ENCODE measurements around the gene HAPLN3. TPM values are rescaled to one million over a fixed set of nuclear protein-coding genes. Genes with fewer than 3 reads are reported as not detected.

Gene HAPLN3
- polyA plus RNA-seq, 1 donor from 2014 or later: not detected

DNA sequence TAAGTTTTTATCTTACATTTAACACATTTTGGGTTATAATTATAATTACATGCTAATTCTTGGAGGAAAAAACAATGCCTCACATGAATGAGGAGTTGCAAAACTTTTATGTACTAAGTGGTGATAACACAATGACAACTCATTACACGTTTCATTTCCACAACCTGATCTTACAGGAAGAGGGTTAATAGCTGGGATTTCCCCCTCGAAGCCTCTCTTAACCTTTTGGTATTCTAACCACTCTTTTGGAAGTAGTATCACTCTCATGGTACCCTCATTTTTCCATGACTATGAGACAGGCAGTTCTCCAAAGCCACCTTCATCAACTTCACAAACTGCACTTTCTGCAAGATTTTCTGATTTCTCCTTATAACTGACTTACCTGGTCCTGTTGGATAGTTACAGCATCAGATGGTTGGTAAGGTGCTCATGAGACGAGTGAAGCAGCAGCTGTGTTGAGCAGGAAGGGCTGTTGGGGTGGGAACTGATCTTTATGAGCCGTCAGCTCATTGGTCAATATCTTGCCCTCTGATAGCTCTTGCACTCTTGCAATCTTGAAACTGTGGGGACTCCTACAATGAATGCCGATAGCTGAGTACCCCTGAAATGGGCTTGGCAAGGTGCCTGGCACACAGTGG, 50.5 kb downstream of the HAPLN3 start:
- H3K79me2 ChIP-seq (replicated peaks; ENCODE audit: insufficient read depth, low read length): no peaks in the 10 kb centered on the region
- H3K36me3 ChIP-seq (ENCODE audit: insufficient read depth, low read length): no peaks in the 10 kb centered on the region
- H3F3A ChIP-seq (ENCODE audit: insufficient read depth, low read length, poor library complexity, severe bottlenecking): no peaks in the 10 kb centered on the region
- TF ChIP-seq EZH2 (IDR thresholded peaks at IDR 0.05; ENCODE audit: borderline replicate concordance, insufficient read depth, low read length, poor library complexity, severe bottlenecking) (no peak), EP300 (conservative IDR thresholded peaks at IDR 0.05; ENCODE audit: poor library complexity, severe bottlenecking) (no peak), SMC3 (conservative IDR thresholded peaks at IDR 0.05; ENCODE audit: poor library complexity) (no peak), TAF1 (IDR thresholded peaks at IDR 0.05; ENCODE audit: low read depth) (no peak), RAD21 (conservative IDR thresholded peaks at IDR 0.05) (no peak), POLR2AphosphoS5 (IDR thresholded peaks at IDR 0.05) (no peak), MXI1 (conservative IDR thresholded peaks at IDR 0.05; ENCODE audit: poor library complexity, severe bottlenecking) (no peak)
- TF ChIP-seq, protein P1, sequence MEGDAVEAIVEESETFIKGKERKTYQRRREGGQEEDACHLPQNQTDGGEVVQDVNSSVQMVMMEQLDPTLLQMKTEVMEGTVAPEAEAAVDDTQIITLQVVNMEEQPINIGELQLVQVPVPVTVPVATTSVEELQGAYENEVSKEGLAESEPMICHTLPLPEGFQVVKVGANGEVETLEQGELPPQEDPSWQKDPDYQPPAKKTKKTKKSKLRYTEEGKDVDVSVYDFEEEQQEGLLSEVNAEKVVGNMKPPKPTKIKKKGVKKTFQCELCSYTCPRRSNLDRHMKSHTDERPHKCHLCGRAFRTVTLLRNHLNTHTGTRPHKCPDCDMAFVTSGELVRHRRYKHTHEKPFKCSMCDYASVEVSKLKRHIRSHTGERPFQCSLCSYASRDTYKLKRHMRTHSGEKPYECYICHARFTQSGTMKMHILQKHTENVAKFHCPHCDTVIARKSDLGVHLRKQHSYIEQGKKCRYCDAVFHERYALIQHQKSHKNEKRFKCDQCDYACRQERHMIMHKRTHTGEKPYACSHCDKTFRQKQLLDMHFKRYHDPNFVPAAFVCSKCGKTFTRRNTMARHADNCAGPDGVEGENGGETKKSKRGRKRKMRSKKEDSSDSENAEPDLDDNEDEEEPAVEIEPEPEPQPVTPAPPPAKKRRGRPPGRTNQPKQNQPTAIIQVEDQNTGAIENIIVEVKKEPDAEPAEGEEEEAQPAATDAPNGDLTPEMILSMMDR (IDR thresholded peaks at IDR 0.05; ENCODE audit: poor library complexity, severe bottlenecking): no peak
- TF ChIP-seq, protein P2, sequence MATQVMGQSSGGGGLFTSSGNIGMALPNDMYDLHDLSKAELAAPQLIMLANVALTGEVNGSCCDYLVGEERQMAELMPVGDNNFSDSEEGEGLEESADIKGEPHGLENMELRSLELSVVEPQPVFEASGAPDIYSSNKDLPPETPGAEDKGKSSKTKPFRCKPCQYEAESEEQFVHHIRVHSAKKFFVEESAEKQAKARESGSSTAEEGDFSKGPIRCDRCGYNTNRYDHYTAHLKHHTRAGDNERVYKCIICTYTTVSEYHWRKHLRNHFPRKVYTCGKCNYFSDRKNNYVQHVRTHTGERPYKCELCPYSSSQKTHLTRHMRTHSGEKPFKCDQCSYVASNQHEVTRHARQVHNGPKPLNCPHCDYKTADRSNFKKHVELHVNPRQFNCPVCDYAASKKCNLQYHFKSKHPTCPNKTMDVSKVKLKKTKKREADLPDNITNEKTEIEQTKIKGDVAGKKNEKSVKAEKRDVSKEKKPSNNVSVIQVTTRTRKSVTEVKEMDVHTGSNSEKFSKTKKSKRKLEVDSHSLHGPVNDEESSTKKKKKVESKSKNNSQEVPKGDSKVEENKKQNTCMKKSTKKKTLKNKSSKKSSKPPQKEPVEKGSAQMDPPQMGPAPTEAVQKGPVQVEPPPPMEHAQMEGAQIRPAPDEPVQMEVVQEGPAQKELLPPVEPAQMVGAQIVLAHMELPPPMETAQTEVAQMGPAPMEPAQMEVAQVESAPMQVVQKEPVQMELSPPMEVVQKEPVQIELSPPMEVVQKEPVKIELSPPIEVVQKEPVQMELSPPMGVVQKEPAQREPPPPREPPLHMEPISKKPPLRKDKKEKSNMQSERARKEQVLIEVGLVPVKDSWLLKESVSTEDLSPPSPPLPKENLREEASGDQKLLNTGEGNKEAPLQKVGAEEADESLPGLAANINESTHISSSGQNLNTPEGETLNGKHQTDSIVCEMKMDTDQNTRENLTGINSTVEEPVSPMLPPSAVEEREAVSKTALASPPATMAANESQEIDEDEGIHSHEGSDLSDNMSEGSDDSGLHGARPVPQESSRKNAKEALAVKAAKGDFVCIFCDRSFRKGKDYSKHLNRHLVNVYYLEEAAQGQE (IDR thresholded peaks at IDR 0.05; ENCODE audit: borderline replicate concordance): no peak
- no peaks in the 10 kb centered on the region for H3K9me3 ChIP-seq (ENCODE audit: low read length)
- no peaks in the 10 kb centered on the region for H3K9me2 ChIP-seq (ENCODE audit: insufficient read depth, low read length)
- no peaks in the 10 kb centered on the region for H3K27me3 ChIP-seq (ENCODE audit: insufficient read depth, low read depth, low read length)
- H3K9ac ChIP-seq (ENCODE audit: low read length): no peak overlapping the region
- H3K4me3 ChIP-seq (ENCODE audit: low read length): no peak overlapping the region
- no peak overlapping the region for H3K27ac ChIP-seq (ENCODE audit: low read length)
- H4K20me1 ChIP-seq (ENCODE audit: insufficient read depth): no peaks in the 10 kb centered on the region
- no peak overlapping the region for H2AFZ ChIP-seq (ENCODE audit: low read depth, low read length)
- H3K4me2 ChIP-seq (ENCODE audit: low read length): no peak overlapping the region

DNA sequence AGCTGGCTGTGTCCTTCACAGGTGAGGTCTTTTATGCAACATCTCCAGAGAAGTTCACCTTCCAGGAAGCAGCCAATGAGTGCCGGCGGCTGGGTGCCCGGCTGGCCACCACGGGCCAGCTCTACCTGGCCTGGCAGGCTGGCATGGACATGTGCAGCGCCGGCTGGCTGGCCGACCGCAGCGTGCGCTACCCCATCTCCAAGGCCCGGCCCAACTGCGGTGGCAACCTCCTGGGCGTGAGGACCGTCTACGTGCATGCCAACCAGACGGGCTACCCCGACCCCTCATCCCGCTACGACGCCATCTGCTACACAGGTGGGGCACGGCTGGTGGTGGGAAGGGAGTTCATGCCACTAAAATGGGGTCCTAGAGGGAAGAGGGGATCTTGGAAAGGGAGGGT, 52.0 kb downstream of the HAPLN3 start:
- Histone ChIP-seq H3K4me3 (ENCODE audit: low read length) (no peak overlapping the region), H3K79me2 (replicated peaks; ENCODE audit: insufficient read depth, low read length) (no peaks in the 10 kb centered on the region), H3K36me3 (ENCODE audit: insufficient read depth, low read length) (no peaks in the 10 kb centered on the region), H3K27ac (ENCODE audit: low read length) (no peak overlapping the region), H4K20me1 (ENCODE audit: insufficient read depth) (no peaks in the 10 kb centered on the region), H3K9me3 (ENCODE audit: low read length) (no peaks in the 10 kb centered on the region), H3K27me3 (ENCODE audit: insufficient read depth, low read depth, low read length) (no peaks in the 10 kb centered on the region), H3F3A (ENCODE audit: insufficient read depth, low read length, poor library complexity, severe bottlenecking) (no peaks in the 10 kb centered on the region), H3K9ac (ENCODE audit: low read length) (no peak overlapping the region), H2AFZ (ENCODE audit: low read depth, low read length) (no peak overlapping the region), H3K9me2 (ENCODE audit: insufficient read depth, low read length) (no peaks in the 10 kb centered on the region), H3K4me2 (ENCODE audit: low read length) (no peak overlapping the region)
- TF ChIP-seq TAF1 (IDR thresholded peaks at IDR 0.05; ENCODE audit: low read depth) (no peak), RAD21 (conservative IDR thresholded peaks at IDR 0.05) (no peak), SMC3 (conservative IDR thresholded peaks at IDR 0.05; ENCODE audit: poor library complexity) (no peak), MXI1 (conservative IDR thresholded peaks at IDR 0.05; ENCODE audit: poor library complexity, severe bottlenecking) (no peak), POLR2AphosphoS5 (IDR thresholded peaks at IDR 0.05) (no peak), EP300 (conservative IDR thresholded peaks at IDR 0.05; ENCODE audit: poor library complexity, severe bottlenecking) (no peak), EZH2 (IDR thresholded peaks at IDR 0.05; ENCODE audit: borderline replicate concordance, insufficient read depth, low read length, poor library complexity, severe bottlenecking) (no peak)
- TF ChIP-seq, protein P2 (IDR thresholded peaks at IDR 0.05; ENCODE audit: borderline replicate concordance): no peak
- TF ChIP-seq, protein P1 (IDR thresholded peaks at IDR 0.05; ENCODE audit: poor library complexity, severe bottlenecking): no peak

All from neural cell (in vitro differentiated cells).